SK-N-MC (cell line): ENCODE measurements around the gene ZNF638.

Source experiments
- DNase-seq: peaks from one replicate; pipeline ENCODE4 v3.0.0-alpha.2; 2011; ENCODE audit warnings: low read depth, low spot score
- H3K27ac ChIP-seq: fragments of 200-600 bp; sonication (generic); 2 replicates; pipeline ENCODE4 v1.5.1; 2016; ENCODE audit warnings: mixed run types
- H3K36me3 ChIP-seq: fragments of 200-600 bp; sonication (generic); 2 replicates; pipeline ENCODE4 v1.6.1; 2017; ENCODE audit warnings: antibody characterized with exemption, low read length, mixed read lengths; ENCODE audit not compliant: insufficient read depth
- H3K4me3 ChIP-seq: fragments of 200-600 bp; sonication (generic); 2 replicates; pipeline ENCODE4 v1.5.1; 2016
- H3K9ac ChIP-seq: fragments of 200-600 bp; sonication (generic); 2 replicates; pipeline ENCODE4 v1.8.0; 2017; ENCODE audit warnings: mixed run types, mixed read lengths; ENCODE audit not compliant: insufficient read length
- H3K9me3 ChIP-seq: fragments of 200-600 bp; sonication (generic); 2 replicates; pipeline ENCODE4 v1.6.1; 2017; ENCODE audit warnings: low read depth, mild to moderate bottlenecking, antibody characterized with exemption, low read length, moderate library complexity, mixed read lengths
- EZH2 ChIP-seq: fragments of 200-600 bp; sonication (generic); IDR thresholded peaks from one replicate; pipeline ENCODE4 v1.6.1; 2017; ENCODE audit warnings: antibody characterized with exemption
- FOXP2 ChIP-seq: optimal IDR thresholded peaks from 2 replicates; pipeline ENCODE3; 2011; ENCODE audit warnings: mild to moderate bottlenecking, moderate library complexity; ENCODE audit not compliant: insufficient read depth; ENCODE audit errors: extremely low read length, control extremely low read depth
- POLR2AphosphoS5 ChIP-seq: IDR thresholded peaks from 2 replicates; pipeline ENCODE4 v1.6.1; 2012; ENCODE audit warnings: mild to moderate bottlenecking, low read depth, low read length, borderline replicate concordance

ZNF638 gene

GRCh38 chr2:71454221-71455010 is 122.8 kb downstream of the ZNF638 start:
- DNase-seq: no peak

GRCh38 chr2:71455011-71455740 is 123.6 kb downstream of the ZNF638 start:
- H3K27ac ChIP-seq: no peak overlapping the region

More at GRCh38 chr2:71454221-71455010, 122.8 kb downstream of the ZNF638 start:
- H3K9ac ChIP-seq: no peak overlapping the region
- H3K9me3 ChIP-seq: no peaks in the 10 kb centered on the region
- no peak overlapping the region for H3K27ac ChIP-seq
- TF ChIP-seq POLR2AphosphoS5 (no peak), FOXP2 (no peak), EZH2 (no peak)
- H3K4me3 ChIP-seq: no peak overlapping the region
- no peaks in the 10 kb centered on the region for H3K36me3 ChIP-seq

GRCh38 chr2:71455741-71456569 is 124.4 kb downstream of the ZNF638 start:
- no peak for DNase-seq
- H3K36me3 ChIP-seq: no peaks in the 10 kb centered on the region
- H3K9ac ChIP-seq: no peak overlapping the region
- no peak overlapping the region for H3K27ac ChIP-seq
- no peak overlapping the region for H3K4me3 ChIP-seq
- TF ChIP-seq POLR2AphosphoS5: no peak
- no peaks in the 10 kb centered on the region for H3K9me3 ChIP-seq

More at GRCh38 chr2:71455011-71455740, 123.6 kb downstream of the ZNF638 start:
- Histone ChIP-seq H3K36me3 (no peaks in the 10 kb centered on the region), H3K9ac (no peak overlapping the region), H3K4me3 (no peak overlapping the region), H3K9me3 (no peaks in the 10 kb centered on the region)
- DNase-seq: no peak
- TF ChIP-seq EZH2: no peak
- no peak for TF ChIP-seq FOXP2
- TF ChIP-seq POLR2AphosphoS5: no peak

GRCh38 chr2:71456617-71457016 is 125.0 kb downstream of the ZNF638 start:
- Histone ChIP-seq H3K9ac (no peak overlapping the region), H3K9me3 (no peaks in the 10 kb centered on the region), H3K36me3 (no peaks in the 10 kb centered on the region), H3K4me3 (no peak overlapping the region), H3K27ac (no peak overlapping the region)
- TF ChIP-seq FOXP2: no peak
- TF ChIP-seq EZH2: no peak
- TF ChIP-seq POLR2AphosphoS5: no peak
- no peak for DNase-seq

- no peak overlapping the region for H3K4me3 ChIP-seq
- no peak overlapping the region for H3K27ac ChIP-seq
- DNase-seq: no peak
- TF ChIP-seq FOXP2 (no peak), POLR2AphosphoS5 (no peak), EZH2 (no peak)
- H3K9me3 ChIP-seq: no peaks in the 10 kb centered on the region
- H3K9ac ChIP-seq: no peak overlapping the region
- no peaks in the 10 kb centered on the region for H3K36me3 ChIP-seq
These were observed 125.7 kb downstream of the ZNF638 start for GRCh38 chr2:71457123-71457915.

- DNase-seq: no peak
- Histone ChIP-seq H3K9me3 (no peaks in the 10 kb centered on the region), H3K36me3 (no peaks in the 10 kb centered on the region), H3K9ac (no peak overlapping the region), H3K4me3 (no peak overlapping the region), H3K27ac (no peak overlapping the region)
- TF ChIP-seq POLR2AphosphoS5: no peak
These were observed 126.3 kb downstream of the ZNF638 start for GRCh38 chr2:71457923-71458322.

- Histone ChIP-seq H3K27ac (no peak overlapping the region), H3K36me3 (no peaks in the 10 kb centered on the region), H3K9me3 (no peaks in the 10 kb centered on the region), H3K4me3 (no peak overlapping the region), H3K9ac (no peak overlapping the region)
- DNase-seq: no peak
- no peak for TF ChIP-seq POLR2AphosphoS5
- no peak for TF ChIP-seq EZH2
- TF ChIP-seq FOXP2: no peak
These were observed 127.0 kb downstream of the ZNF638 start for GRCh38 chr2:71458413-71459083.
